AG09309 (cell line): ENCODE data around the gene BTRC.
"Not testable (repeated sequence)": the region's sequence is repeated elsewhere in the genome, so short reads cannot be mapped to it uniquely, and the experiment has no call there.

Experiments
- DNase-seq: peaks from one replicate; pipeline ENCODE4 v3.0.0-alpha.2; 2010; ENCODE audit warnings: low read depth
- H3K4me3 ChIP-seq: 2 replicates; pipeline ENCODE4 v1.5.1; 2011; ENCODE audit warnings: mild to moderate bottlenecking, low read depth, low read length, moderate library complexity; ENCODE audit not compliant: control insufficient read depth
- TF ChIP-seq, protein P1 (sequence below): IDR thresholded peaks from 2 replicates; pipeline ENCODE4 v1.5.1; 2011; ENCODE audit warnings: mild to moderate bottlenecking, low read depth, low read length, inconsistent platforms; ENCODE audit not compliant: insufficient read depth, control insufficient read depth; ENCODE audit errors: missing control alignments

The BTRC gene

DNA sequence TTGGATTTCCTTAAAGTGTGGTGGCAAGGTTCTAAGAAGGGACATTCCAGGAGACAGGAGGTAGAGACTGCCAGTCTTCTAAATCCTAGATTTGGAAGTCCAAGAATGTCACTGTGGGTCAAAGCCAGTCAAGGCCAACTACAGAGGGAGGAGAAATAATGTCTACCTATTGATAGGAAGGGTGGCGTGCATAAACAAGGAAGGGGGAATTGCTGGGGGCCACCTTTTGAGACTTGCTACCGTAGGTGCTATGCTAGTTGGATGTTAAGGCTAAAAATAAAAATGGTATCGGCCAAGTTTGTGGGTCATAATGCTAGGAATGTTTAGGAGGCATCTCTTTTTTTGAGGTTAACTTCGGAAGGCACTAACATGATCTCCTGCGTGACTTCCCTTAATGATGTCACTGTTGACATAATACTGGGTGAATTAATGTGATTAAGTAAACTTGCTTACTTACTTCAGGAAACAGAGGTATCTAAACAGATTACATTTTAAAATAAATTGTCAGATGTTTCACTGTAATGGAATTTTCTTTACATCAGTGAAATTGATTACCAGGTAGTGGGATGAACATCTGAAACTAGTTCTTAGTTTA lies 4.8 kb downstream of the BTRC start:
- no peak overlapping the region for H3K4me3 ChIP-seq
- DNase-seq, result no peak
- TF ChIP-seq, protein P1, sequence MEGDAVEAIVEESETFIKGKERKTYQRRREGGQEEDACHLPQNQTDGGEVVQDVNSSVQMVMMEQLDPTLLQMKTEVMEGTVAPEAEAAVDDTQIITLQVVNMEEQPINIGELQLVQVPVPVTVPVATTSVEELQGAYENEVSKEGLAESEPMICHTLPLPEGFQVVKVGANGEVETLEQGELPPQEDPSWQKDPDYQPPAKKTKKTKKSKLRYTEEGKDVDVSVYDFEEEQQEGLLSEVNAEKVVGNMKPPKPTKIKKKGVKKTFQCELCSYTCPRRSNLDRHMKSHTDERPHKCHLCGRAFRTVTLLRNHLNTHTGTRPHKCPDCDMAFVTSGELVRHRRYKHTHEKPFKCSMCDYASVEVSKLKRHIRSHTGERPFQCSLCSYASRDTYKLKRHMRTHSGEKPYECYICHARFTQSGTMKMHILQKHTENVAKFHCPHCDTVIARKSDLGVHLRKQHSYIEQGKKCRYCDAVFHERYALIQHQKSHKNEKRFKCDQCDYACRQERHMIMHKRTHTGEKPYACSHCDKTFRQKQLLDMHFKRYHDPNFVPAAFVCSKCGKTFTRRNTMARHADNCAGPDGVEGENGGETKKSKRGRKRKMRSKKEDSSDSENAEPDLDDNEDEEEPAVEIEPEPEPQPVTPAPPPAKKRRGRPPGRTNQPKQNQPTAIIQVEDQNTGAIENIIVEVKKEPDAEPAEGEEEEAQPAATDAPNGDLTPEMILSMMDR, result no peak

GRCh38 chr10:101360090-101360489 lies 6.1 kb downstream of the BTRC start:
- H3K4me3 ChIP-seq, DNase-seq: not testable (repeated sequence)

GRCh38 chr10:101360841-101361240 lies 6.9 kb downstream of the BTRC start:
- not testable (repeated sequence) for H3K4me3 ChIP-seq, DNase-seq

GRCh38 chr10:101363850-101364400 lies 10.0 kb downstream of the BTRC start:
- TF ChIP-seq, protein P1, result no peak
- DNase-seq, result no peak

GRCh38 chr10:101364721-101365120 lies 10.8 kb downstream of the BTRC start:
- no peak overlapping the region for H3K4me3 ChIP-seq
- TF ChIP-seq, protein P1, result no peak
- no peak for DNase-seq

More at GRCh38 chr10:101363850-101364400, 10.0 kb downstream of the BTRC start:
- H3K4me3 ChIP-seq, result no peak overlapping the region

DNA sequence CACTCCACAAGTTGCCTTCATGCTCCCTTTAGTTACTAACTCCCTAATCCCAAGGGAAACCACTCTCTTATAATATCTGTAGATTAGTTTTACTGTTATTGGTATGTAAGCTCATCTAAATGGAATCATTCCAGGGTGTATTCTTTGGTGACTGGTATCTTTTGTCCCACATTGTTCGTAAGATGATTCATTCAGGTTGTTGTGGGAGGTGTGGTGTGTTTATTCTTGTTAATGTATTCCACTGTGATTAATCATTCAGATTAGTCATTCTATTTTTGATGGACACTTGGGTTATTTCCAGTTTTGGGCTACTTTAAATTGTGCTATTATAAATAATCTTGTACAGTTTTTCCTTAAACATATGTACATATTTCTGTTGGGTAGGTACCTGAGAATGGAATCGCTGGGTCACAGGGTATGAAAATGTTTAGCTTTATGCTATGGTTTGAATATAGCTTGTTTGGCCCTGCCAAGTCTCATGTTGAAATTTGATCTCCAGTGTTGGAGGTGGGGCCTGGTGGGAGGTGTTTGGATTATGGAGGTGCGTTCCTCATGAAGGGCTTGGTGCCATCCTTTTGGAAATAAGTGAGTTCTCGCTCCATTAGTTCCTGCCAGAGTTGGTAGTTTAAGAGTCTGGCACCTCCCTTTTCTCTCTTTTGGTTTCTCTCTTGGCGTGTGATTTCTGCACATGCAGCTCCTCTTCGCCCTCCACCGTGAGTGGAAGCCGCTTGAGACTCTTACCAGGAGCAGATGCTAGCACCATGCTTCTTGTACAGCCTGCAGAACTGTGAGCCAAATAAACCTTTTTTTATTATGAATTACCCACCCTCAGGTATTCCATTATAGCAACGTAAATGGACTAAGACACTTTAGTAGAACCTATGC lies 13.8 kb downstream of the BTRC start:
- H3K4me3 ChIP-seq, result no peak overlapping the region
- TF ChIP-seq, protein P1, result no peak

DNA sequence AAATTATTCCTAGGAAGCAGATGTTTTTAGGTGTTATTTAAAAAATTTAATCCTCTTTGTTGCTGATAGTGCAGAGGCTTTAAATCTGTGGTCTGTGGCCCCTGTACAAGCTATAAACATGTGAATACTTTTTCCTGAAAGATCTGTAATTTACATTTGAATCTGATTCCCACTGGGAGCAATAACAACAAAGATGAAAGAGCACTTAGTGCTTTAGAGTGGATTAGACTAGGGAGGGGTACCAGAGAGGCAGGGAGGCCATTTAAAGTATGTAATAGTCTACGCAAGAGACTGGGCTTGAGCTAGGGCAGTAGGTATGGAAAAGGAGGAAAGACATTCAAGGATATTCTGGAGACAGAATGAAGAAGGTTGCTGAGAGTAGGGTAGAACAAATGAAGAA lies 19.1 kb downstream of the BTRC start:
- TF ChIP-seq, protein P1, result no peak
- DNase-seq, result no peak
- no peak overlapping the region for H3K4me3 ChIP-seq

More for the DNA sequence above, 13.8 kb downstream of the BTRC start:
- peak; percentile 20 for DNase-seq

DNA sequence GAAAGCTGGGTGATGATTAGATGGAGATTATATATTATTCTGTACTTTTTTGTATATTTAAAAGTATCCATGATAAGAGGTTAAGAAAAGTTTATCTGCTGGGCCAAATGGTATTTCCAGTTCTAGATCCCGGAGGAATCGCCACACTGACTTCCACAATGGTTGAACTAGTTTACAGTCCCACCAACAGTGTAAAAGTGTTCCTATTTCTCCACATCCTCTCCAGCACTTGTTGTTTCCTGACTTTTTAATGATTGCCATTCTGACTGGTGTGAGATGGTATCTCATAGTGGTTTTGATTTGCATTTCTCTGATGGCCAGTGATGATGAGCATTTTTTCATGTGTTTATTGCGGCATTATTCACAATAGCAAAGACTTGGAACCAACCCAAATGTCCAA lies 20.0 kb downstream of the BTRC start:
- not testable (repeated sequence) for H3K4me3 ChIP-seq, DNase-seq
